ENCODE measurements around the gene NOL9. TPM values are rescaled to one million over a fixed set of nuclear protein-coding genes. Genes with fewer than 3 reads are reported as not detected.

NOL9 gene
- total and polyA plus RNA-seq, 4 donors: 3.4 to 29.4 (median 16.7) TPM

DNA sequence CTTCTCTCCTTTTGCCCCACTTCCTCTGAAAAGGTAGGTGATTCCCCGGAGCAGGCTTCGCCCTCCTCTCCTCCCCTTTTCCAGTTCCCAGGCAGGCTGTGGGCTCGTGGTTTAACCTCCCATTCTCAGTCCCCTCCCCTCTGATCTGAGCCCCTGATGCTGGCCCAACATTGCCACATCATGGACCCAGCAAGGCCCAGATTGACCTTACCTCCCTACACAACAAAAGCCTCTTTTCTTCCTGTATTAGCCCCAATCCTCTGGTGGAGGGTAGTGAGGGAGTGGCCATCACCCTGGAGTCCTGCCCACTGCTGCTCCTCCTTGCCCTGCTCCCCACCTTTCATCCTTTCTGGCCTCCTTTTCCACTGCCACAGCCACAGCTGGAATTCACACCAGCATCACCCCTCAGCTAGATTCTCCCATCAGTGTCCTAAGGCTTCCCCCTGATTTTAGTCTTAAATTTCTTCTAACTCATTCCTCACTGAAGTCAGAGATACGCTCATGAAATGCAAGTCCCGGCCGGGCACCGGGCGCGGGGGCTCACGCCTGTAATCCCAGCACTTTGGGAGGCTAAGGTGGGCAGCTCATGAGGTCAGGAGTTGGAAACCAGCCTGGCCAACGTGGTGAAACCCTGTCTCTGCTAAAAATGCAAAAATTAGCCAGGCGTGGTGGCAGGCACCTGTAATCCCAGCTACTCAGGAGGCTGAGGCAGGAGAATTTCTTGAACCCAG is 18.5 kb upstream of the NOL9 start:
- Histone ChIP-seq H3K4me1 (ENCODE audit: control insufficient read depth in 5 of 5, insufficient read depth in 5 of 5, low read length in 5 of 5) (no peaks in the 10 kb centered on the region), H3K27me3 (ENCODE audit: control insufficient read depth in 3 of 3, insufficient read depth in 3 of 3, low read length in 2 of 3) (no peaks in the 10 kb centered on the region), H3K27ac (ENCODE audit: low read depth in 1 of 2, low read length in 1 of 2) (no peak overlapping the region), H3K9ac (ENCODE audit: insufficient read depth in 1 of 2, low read length in 2 of 2) (no peak overlapping the region), H3K9me3 (ENCODE audit: control insufficient read depth in 4 of 4, insufficient read depth in 3 of 4, low read length in 3 of 4) (peaks cover 0 to 11% (median 0%) of the 10 kb centered on the region in 4 donors), H3K4me3 (no peak overlapping the region), H3K36me3 (ENCODE audit: control insufficient read depth in 4 of 4, insufficient read depth in 4 of 4, low read length in 4 of 4) (no peaks in the 10 kb centered on the region)
- WGBS, 2 donors: 74 to 83% methylated on average over 12 of the region's 12 CpGs
- ATAC-seq (ENCODE audit: insufficient read depth, low FRiP score) (no peak), DNase-seq (no peak)
- TF ChIP-seq, protein P1, sequence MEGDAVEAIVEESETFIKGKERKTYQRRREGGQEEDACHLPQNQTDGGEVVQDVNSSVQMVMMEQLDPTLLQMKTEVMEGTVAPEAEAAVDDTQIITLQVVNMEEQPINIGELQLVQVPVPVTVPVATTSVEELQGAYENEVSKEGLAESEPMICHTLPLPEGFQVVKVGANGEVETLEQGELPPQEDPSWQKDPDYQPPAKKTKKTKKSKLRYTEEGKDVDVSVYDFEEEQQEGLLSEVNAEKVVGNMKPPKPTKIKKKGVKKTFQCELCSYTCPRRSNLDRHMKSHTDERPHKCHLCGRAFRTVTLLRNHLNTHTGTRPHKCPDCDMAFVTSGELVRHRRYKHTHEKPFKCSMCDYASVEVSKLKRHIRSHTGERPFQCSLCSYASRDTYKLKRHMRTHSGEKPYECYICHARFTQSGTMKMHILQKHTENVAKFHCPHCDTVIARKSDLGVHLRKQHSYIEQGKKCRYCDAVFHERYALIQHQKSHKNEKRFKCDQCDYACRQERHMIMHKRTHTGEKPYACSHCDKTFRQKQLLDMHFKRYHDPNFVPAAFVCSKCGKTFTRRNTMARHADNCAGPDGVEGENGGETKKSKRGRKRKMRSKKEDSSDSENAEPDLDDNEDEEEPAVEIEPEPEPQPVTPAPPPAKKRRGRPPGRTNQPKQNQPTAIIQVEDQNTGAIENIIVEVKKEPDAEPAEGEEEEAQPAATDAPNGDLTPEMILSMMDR (IDR thresholded peaks at IDR 0.05; ENCODE audit: control extremely low read depth, extremely low read depth): no peak

DNA sequence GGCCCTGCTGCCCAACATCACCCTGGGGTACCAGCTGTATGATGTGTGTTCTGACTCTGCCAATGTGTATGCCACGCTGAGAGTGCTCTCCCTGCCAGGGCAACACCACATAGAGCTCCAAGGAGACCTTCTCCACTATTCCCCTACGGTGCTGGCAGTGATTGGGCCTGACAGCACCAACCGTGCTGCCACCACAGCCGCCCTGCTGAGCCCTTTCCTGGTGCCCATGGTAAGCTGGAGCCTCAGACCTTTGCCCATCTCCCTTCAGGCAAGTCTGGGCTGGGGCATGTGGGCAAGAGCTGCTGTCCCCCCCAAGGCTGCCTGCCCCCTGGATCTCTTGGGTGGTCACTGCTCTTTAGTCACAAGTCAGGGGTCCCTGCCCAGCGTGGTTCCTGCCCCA is 16.7 kb upstream of the NOL9 start:
- Histone ChIP-seq H3K27me3 (ENCODE audit: control insufficient read depth in 3 of 3, insufficient read depth in 3 of 3, low read length in 2 of 3) (no peaks in the 10 kb centered on the region), H3K36me3 (ENCODE audit: control insufficient read depth in 4 of 4, insufficient read depth in 4 of 4, low read length in 4 of 4) (no peaks in the 10 kb centered on the region), H3K4me1 (ENCODE audit: control insufficient read depth in 5 of 5, insufficient read depth in 5 of 5, low read length in 5 of 5) (no peaks in the 10 kb centered on the region), H3K9ac (ENCODE audit: insufficient read depth in 1 of 2, low read length in 2 of 2) (no peak overlapping the region), H3K27ac (ENCODE audit: low read depth in 1 of 2, low read length in 1 of 2) (no peak overlapping the region), H3K4me3 (no peak overlapping the region), H3K9me3 (ENCODE audit: control insufficient read depth in 4 of 4, insufficient read depth in 3 of 4, low read length in 3 of 4) (peaks cover 0 to 11% (median 0%) of the 10 kb centered on the region in 4 donors)
- ATAC-seq (ENCODE audit: insufficient read depth, low FRiP score) (no peak), DNase-seq (no peak)
- TF ChIP-seq, protein P1 (IDR thresholded peaks at IDR 0.05; ENCODE audit: control extremely low read depth, extremely low read depth): no peak
- WGBS, 2 donors: 68 to 80% methylated on average over 5 of the region's 5 CpGs

DNA sequence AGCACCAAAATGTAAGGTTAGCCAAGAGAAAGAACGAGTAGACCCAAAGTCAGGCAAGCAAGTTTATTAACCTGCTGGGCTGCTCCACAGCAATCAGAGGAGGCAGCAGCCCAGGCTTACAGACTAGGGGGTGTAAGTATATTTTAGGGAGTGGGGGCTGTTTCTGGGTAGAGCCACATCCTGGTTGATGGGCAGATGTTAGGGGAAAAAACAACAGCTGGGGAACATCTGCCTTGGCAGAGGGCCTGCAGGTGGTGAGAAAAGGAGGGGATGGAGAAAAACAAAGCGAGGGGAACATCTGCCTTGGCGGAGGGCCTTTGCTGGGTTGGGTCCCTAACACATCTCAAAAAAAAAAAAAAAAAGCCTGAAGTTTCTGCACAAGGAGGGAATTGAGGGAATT is 15.8 kb upstream of the NOL9 start:
- Histone ChIP-seq H3K9me3 (ENCODE audit: control insufficient read depth in 4 of 4, insufficient read depth in 3 of 4, low read length in 3 of 4) (peaks cover 0 to 11% (median 0%) of the 10 kb centered on the region in 4 donors), H3K27ac (ENCODE audit: low read depth in 1 of 2, low read length in 1 of 2) (no peak overlapping the region), H3K9ac (ENCODE audit: insufficient read depth in 1 of 2, low read length in 2 of 2) (no peak overlapping the region), H3K4me3 (no peak overlapping the region), H3K36me3 (ENCODE audit: control insufficient read depth in 4 of 4, insufficient read depth in 4 of 4, low read length in 4 of 4) (no peaks in the 10 kb centered on the region), H3K4me1 (ENCODE audit: control insufficient read depth in 5 of 5, insufficient read depth in 5 of 5, low read length in 5 of 5) (no peaks in the 10 kb centered on the region), H3K27me3 (ENCODE audit: control insufficient read depth in 3 of 3, insufficient read depth in 3 of 3, low read length in 2 of 3) (peaks cover 0 to 5% (median 0%) of the 10 kb centered on the region in 3 donors)
- WGBS, 2 donors: 78 to 88% methylated on average over 3 of the region's 3 CpGs
- DNase-seq (no peak), ATAC-seq (ENCODE audit: insufficient read depth, low FRiP score) (no peak)
- TF ChIP-seq, protein P1 (IDR thresholded peaks at IDR 0.05; ENCODE audit: control extremely low read depth, extremely low read depth): no peak

All from lung (tissue), 12 donors.